ENCODE measurements around the gene DMBX1.

The DMBX1 gene

DNA sequence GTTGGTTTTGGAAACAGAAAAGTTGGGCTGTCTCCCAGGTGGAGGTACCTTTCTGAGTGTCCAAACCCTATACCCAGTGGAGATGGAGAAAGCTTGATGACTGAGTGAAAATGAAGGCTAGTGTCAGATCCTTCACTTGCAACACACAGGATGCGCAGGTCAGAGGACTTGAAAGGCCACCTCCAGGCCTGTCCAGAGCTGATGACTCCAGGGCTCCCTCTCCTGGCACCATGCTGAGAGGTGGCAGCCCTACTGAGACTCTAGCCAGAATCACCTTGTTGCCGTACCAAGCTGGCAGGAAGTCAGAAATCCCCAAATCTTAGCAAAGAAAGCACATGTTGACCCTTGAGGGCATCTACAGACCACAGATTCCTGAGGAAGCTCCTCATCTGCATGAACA is 45.4 kb downstream of the DMBX1 start:
- TF ChIP-seq, protein P1, sequence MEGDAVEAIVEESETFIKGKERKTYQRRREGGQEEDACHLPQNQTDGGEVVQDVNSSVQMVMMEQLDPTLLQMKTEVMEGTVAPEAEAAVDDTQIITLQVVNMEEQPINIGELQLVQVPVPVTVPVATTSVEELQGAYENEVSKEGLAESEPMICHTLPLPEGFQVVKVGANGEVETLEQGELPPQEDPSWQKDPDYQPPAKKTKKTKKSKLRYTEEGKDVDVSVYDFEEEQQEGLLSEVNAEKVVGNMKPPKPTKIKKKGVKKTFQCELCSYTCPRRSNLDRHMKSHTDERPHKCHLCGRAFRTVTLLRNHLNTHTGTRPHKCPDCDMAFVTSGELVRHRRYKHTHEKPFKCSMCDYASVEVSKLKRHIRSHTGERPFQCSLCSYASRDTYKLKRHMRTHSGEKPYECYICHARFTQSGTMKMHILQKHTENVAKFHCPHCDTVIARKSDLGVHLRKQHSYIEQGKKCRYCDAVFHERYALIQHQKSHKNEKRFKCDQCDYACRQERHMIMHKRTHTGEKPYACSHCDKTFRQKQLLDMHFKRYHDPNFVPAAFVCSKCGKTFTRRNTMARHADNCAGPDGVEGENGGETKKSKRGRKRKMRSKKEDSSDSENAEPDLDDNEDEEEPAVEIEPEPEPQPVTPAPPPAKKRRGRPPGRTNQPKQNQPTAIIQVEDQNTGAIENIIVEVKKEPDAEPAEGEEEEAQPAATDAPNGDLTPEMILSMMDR (IDR thresholded peaks at IDR 0.05; ENCODE audit: low read depth, low read length) = peak; percentile 59
- peak in 1 of 2 donors; percentile 34 for DNase-seq (ENCODE audit: low read depth in 2 of 2)
- H3K4me3 ChIP-seq (replicated peaks in 1 of 2; ENCODE audit: low read depth in 2 of 2, low read length in 2 of 2) = no peak overlapping the region

DNA sequence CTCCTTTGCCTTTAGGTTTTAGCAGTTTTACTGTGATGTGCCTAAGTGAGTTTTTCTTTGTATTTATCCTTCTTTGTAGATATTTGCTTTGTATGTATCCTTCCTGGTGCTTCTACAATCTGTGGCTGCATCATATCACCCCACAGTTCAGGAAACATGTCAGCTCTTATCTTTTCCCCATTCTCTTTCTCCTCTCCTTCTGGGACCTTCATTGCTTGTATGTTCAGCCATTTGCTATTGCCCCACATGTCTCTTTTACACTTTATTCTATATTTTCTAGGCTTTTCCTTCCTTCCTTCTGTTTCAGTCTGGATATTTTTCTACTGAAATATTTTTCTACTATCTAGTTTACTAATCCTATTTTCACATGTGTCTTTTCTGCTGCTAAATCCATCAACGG is 46.9 kb downstream of the DMBX1 start:
- no peak for DNase-seq (ENCODE audit: low read depth in 2 of 2)
- TF ChIP-seq, protein P1 (IDR thresholded peaks at IDR 0.05; ENCODE audit: low read depth, low read length) = no peak
- no peak overlapping the region for H3K4me3 ChIP-seq (replicated peaks in 1 of 2; ENCODE audit: low read depth in 2 of 2, low read length in 2 of 2)

DNA sequence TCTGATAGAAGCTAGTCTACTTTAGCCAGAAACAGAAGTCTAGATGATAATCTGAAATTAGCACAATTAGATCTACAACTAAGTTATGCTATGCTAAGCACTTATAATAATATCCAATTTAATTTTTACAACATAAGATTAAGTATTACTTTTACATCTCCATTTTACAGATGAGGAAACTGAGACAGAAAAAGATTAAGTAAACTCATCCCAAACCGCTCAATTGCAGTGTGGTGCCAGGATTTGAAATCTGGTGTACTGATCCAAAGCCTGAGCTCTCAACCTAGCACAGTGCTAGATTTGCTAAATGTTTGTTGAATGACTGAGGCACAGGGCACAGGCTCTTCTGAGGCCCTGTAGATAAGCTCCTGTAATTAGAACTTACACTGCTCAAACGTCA is 48.0 kb downstream of the DMBX1 start:
- H3K4me3 ChIP-seq (replicated peaks in 1 of 2; ENCODE audit: low read depth in 2 of 2, low read length in 2 of 2) = no peak overlapping the region
- TF ChIP-seq, protein P1 (IDR thresholded peaks at IDR 0.05; ENCODE audit: low read depth, low read length) = no peak

DNA sequence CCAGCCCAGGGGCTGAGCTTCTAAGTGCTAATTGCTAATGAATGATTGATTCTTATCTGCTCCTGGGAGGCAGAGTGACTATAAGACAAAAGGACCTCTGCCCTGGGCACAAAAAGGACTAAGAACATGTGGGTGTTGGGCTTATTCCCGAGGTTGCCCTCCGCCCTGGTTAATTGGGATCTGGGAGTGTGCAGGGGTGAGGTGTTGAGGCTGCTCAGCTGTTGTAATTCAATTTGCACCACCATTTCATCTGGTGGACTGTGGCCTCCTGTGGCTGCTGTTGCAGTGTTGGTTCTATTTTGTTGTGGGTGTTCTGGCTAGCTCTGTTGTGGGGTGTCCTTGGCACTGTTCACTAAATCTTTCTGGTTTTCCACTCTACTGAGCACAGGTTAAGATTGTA is 48.5 kb downstream of the DMBX1 start:
- TF ChIP-seq, protein P1 (IDR thresholded peaks at IDR 0.05; ENCODE audit: low read depth, low read length) = no peak
- H3K4me3 ChIP-seq (replicated peaks in 1 of 2; ENCODE audit: low read depth in 2 of 2, low read length in 2 of 2) = no peak overlapping the region
- DNase-seq (ENCODE audit: low read depth in 2 of 2) = no peak

More for the DNA sequence above, 48.0 kb downstream of the DMBX1 start:
- no peak for DNase-seq (ENCODE audit: low read depth in 2 of 2)
